CD4-positive, CD25-positive, alpha-beta regulatory T cell (primary cell): ENCODE measurements around the gene MUSK. TPM values are rescaled to one million over a fixed set of nuclear protein-coding genes. Genes with fewer than 3 reads are reported as not detected.

ENCODE experiments used
- ATAC-seq, 2 donors: fragments of 150-1000 bp; cut with Tn5 transposase; one replicate each; pipeline ENCODE4 v1.10.0; 2021; ENCODE audit warnings: low read depth in 2 of 2, moderate number of reproducible peaks in 2 of 2, moderate library complexity in 1 of 2
- DNase-seq, 3 donors: peaks; one replicate each; pipeline versions ENCODE4 v3.0.0 to v3.0.0-alpha.2; 2012 to 2022; ENCODE audit warnings: mixed read lengths in 1 of 3
- H3K27ac ChIP-seq: one replicate; pipeline ENCODE4 v1.7.0; 2013; ENCODE audit warnings: mild to moderate bottlenecking, low read length; ENCODE audit not compliant: insufficient read depth, poor library complexity, severe bottlenecking
- H3K27me3 ChIP-seq: one replicate; pipeline ENCODE4 v1.7.0; 2013; ENCODE audit warnings: low read length; ENCODE audit not compliant: control insufficient read depth, insufficient read depth
- H3K36me3 ChIP-seq: one replicate; pipeline ENCODE4 v1.7.0; 2013; ENCODE audit warnings: mild to moderate bottlenecking, low read length, moderate library complexity; ENCODE audit not compliant: control insufficient read depth, insufficient read depth
- H3K4me1 ChIP-seq: 2 replicates; pipeline ENCODE4 v1.7.0; 2013; ENCODE audit warnings: mild to moderate bottlenecking, low read length; ENCODE audit not compliant: insufficient read depth, control insufficient read depth, poor library complexity, severe bottlenecking
- H3K4me3 ChIP-seq: one replicate; pipeline ENCODE4 v1.7.0; 2013; ENCODE audit warnings: low read depth, mild to moderate bottlenecking, low read length, moderate library complexity
- H3K9me3 ChIP-seq, 2 experiments: 1 replicate in 1 of 2; 2 replicates in 1 of 2; pipeline ENCODE4 v1.7.0; 2013; ENCODE audit warnings: low read length in 2 of 2, mild to moderate bottlenecking in 1 of 2, moderate library complexity in 1 of 2; ENCODE audit not compliant: control insufficient read depth in 2 of 2
- H3K27ac Mint-ChIP-seq, 3 donors: one replicate each; pipeline ENCODE4 v1.8.0; 2020 to 2022; ENCODE audit warnings: mild to moderate bottlenecking in 3 of 3, mixed read lengths in 3 of 3, moderate library complexity in 2 of 3
- H3K27me3 Mint-ChIP-seq: one replicate; pipeline ENCODE4 v1.8.0; 2022; ENCODE audit warnings: mild to moderate bottlenecking, mixed read lengths
- H3K36me3 Mint-ChIP-seq: one replicate; pipeline ENCODE4 v1.8.0; 2020; ENCODE audit warnings: mixed read lengths
- H3K4me1 Mint-ChIP-seq, 4 donors: one replicate each; pipeline ENCODE4 v1.8.0; 2020 to 2022; ENCODE audit warnings: mixed read lengths in 4 of 4, mild to moderate bottlenecking in 1 of 4
- H3K4me3 Mint-ChIP-seq, 4 donors: one replicate each; pipeline ENCODE4 v1.8.0; 2020 to 2022; ENCODE audit warnings: mild to moderate bottlenecking in 4 of 4, mixed read lengths in 4 of 4, moderate library complexity in 3 of 4
- H3K9me3 Mint-ChIP-seq, 7 donors: one replicate each; pipeline ENCODE4 v1.8.0; 2020 to 2022; ENCODE audit warnings: mixed read lengths in 7 of 7, mild to moderate bottlenecking in 3 of 7, moderate library complexity in 2 of 7
- polyA plus RNA-seq, 4 donors: library from polyadenylated mRNA; unstranded; fragments of 300-500 nt; fragmentation: Illumina TruSeq; gene quantifications; one replicate each; pipeline ENCODE4 v1.2.3, GENCODE V29; 2021
- total RNA-seq: library from RNA; stranded (reverse); gene quantifications from one replicate; pipeline ENCODE4 v1.2.3, GENCODE V29; 2022

MUSK gene
- total and polyA plus RNA-seq, 5 donors from 2014 or later: not detected

GRCh38 chr9:110846215-110846614, 177.6 kb downstream of the MUSK start:
- H3K36me3 Mint-ChIP-seq: peaks cover 5% of the 10 kb centered on the region
- ATAC-seq (no peak), DNase-seq (no peak)
- H3K4me3 Mint-ChIP-seq: no peak overlapping the region
- Histone ChIP-seq H3K36me3 (no peaks in the 10 kb centered on the region), H3K9me3 (no peaks in the 10 kb centered on the region), H3K4me3 (no peak overlapping the region), H3K27ac (no peak overlapping the region), H3K27me3 (no peaks in the 10 kb centered on the region), H3K4me1 (no peaks in the 10 kb centered on the region)
- H3K27ac Mint-ChIP-seq: no peak overlapping the region
- H3K9me3 Mint-ChIP-seq: peaks cover 0 to 8% (median 0%) of the 10 kb centered on the region in 7 donors
- H3K27me3 Mint-ChIP-seq: no peaks in the 10 kb centered on the region
- H3K4me1 Mint-ChIP-seq: no peaks in the 10 kb centered on the region

- H3K27ac Mint-ChIP-seq: no peak overlapping the region
- no peak overlapping the region for H3K27ac ChIP-seq
- no peaks in the 10 kb centered on the region for H3K9me3 ChIP-seq
- H3K36me3 ChIP-seq: no peaks in the 10 kb centered on the region
- H3K4me1 ChIP-seq: no peaks in the 10 kb centered on the region
- no peak overlapping the region for H3K4me3 ChIP-seq
- peaks cover 0 to 8% (median 0%) of the 10 kb centered on the region in 7 donors for H3K9me3 Mint-ChIP-seq
- DNase-seq (no peak), ATAC-seq (no peak)
- H3K27me3 ChIP-seq: no peaks in the 10 kb centered on the region
- H3K36me3 Mint-ChIP-seq: peaks cover 5% of the 10 kb centered on the region
- H3K4me1 Mint-ChIP-seq: no peaks in the 10 kb centered on the region
- no peaks in the 10 kb centered on the region for H3K27me3 Mint-ChIP-seq
- no peak overlapping the region for H3K4me3 Mint-ChIP-seq
Observed at GRCh38 chr9:110847671-110848070, 179.1 kb downstream of the MUSK start.

- no peak overlapping the region for H3K4me3 ChIP-seq
- Mint-ChIP-seq H3K4me3 (no peak overlapping the region), H3K9me3 (peaks cover 0 to 6% (median 2%) of the 10 kb centered on the region in 7 donors), H3K27me3 (no peaks in the 10 kb centered on the region), H3K36me3 (no peaks in the 10 kb centered on the region), H3K27ac (no peak overlapping the region), H3K4me1 (no peaks in the 10 kb centered on the region)
- no peak overlapping the region for H3K27ac ChIP-seq
- no peaks in the 10 kb centered on the region for H3K36me3 ChIP-seq
- DNase-seq (no peak), ATAC-seq (no peak)
- no peaks in the 10 kb centered on the region for H3K27me3 ChIP-seq
- H3K9me3 ChIP-seq: no peaks in the 10 kb centered on the region
- H3K4me1 ChIP-seq: no peaks in the 10 kb centered on the region
Observed at GRCh38 chr9:110850401-110851135, 182.0 kb downstream of the MUSK start.

Other genes with a start within 250 kb of the MUSK start
- gene SVEP1, start 89.0 kb upstream of the MUSK start, total RNA-seq: 0.12 TPM
- gene SVEP1, start 89.0 kb upstream of the MUSK start, polyA plus RNA-seq: not detected